Loucy (cell line): Measurements from ENCODE around the gene IMPACT.

Experiments used
- H2AFZ ChIP-seq: fragments of 200-600 bp; sonication (generic); 2 replicates; pipeline ENCODE4 v1.6.0; 2016; ENCODE audit warnings: antibody characterized with exemption, mild to moderate bottlenecking, low read length, moderate library complexity
- H3F3A ChIP-seq: fragments of 200-600 bp; 2 replicates; pipeline ENCODE4 v1.6.0; 2016; ENCODE audit warnings: antibody characterized with exemption, low read depth, mild to moderate bottlenecking
- H3K27me3 ChIP-seq: fragments of 200-600 bp; sonication (generic); 2 replicates; pipeline ENCODE4 v1.6.1; 2014; ENCODE audit warnings: low read length, mild to moderate bottlenecking; ENCODE audit not compliant: insufficient read depth, poor library complexity, severe bottlenecking
- H3K36me3 ChIP-seq: fragments of 200-600 bp; sonication (generic); 2 replicates; pipeline ENCODE4 v1.6.1; 2016; ENCODE audit warnings: low read length; ENCODE audit not compliant: insufficient read depth
- H3K4me1 ChIP-seq: fragments of 200-600 bp; sonication (generic); 2 replicates; pipeline ENCODE4 v1.5.1; 2014; ENCODE audit warnings: low read length, mild to moderate bottlenecking; ENCODE audit not compliant: insufficient read depth, poor library complexity, severe bottlenecking
- H3K4me2 ChIP-seq: fragments of 200-600 bp; sonication (generic); 2 replicates; pipeline ENCODE4 v1.6.0; 2014; ENCODE audit warnings: antibody characterized with exemption, low read length, low read depth, mild to moderate bottlenecking; ENCODE audit not compliant: poor library complexity, severe bottlenecking
- H3K4me3 ChIP-seq: fragments of 200-600 bp; sonication (generic); 2 replicates; pipeline ENCODE4 v1.5.1; 2014; ENCODE audit warnings: low read length, mild to moderate bottlenecking, mixed read lengths; ENCODE audit not compliant: poor library complexity, severe bottlenecking
- H3K79me2 ChIP-seq: fragments of 200-600 bp; sonication (generic); 2 replicates; pipeline ENCODE4 v1.6.1; 2014; ENCODE audit warnings: low read length; ENCODE audit not compliant: insufficient read depth
- H3K9ac ChIP-seq: fragments of 200-600 bp; sonication (generic); 2 replicates; pipeline ENCODE4 v1.6.0; 2014; ENCODE audit warnings: mild to moderate bottlenecking, low read depth, low read length, moderate library complexity; ENCODE audit not compliant: poor library complexity, severe bottlenecking
- H3K9me2 ChIP-seq: fragments of 200-600 bp; sonication (generic); replicated peaks from 2 replicates; pipeline ENCODE4 v1.6.1; 2016; ENCODE audit warnings: low read depth, low read length, mixed read lengths
- H3K9me3 ChIP-seq: fragments of 200-600 bp; sonication (generic); 2 replicates; pipeline ENCODE4 v1.6.1; 2014; ENCODE audit warnings: mild to moderate bottlenecking, antibody characterized with exemption, low read length, low read depth; ENCODE audit not compliant: insufficient read depth
- H4K20me1 ChIP-seq: fragments of 200-600 bp; sonication (generic); 2 replicates; pipeline ENCODE4 v1.6.0; 2014; ENCODE audit warnings: antibody characterized with exemption, low read length, mild to moderate bottlenecking; ENCODE audit not compliant: insufficient read depth, poor library complexity, severe bottlenecking
- CTCF ChIP-seq: fragments of 200-600 bp; sonication (generic); conservative IDR thresholded peaks from 2 replicates; pipeline ENCODE4 v1.5.1; 2014; ENCODE audit warnings: mild to moderate bottlenecking, antibody characterized with exemption, low read length
- EZH2phosphoT487 ChIP-seq: fragments of 200-600 bp; IDR thresholded peaks from 2 replicates; pipeline ENCODE4 v1.6.1; 2018; ENCODE audit warnings: antibody characterized with exemption, mild to moderate bottlenecking, moderate library complexity, borderline replicate concordance

The IMPACT gene

GRCh38 chr18:24427484-24427883, 1.0 kb downstream of the IMPACT start:
- Histone ChIP-seq H3K36me3 (no peaks in the 10 kb centered on the region), H2AFZ (no peak overlapping the region)

GRCh38 chr18:24428709-24429108, 2.2 kb downstream of the IMPACT start:
- no peaks in the 10 kb centered on the region for H3K4me1 ChIP-seq
- H3K4me2 ChIP-seq, result no peak overlapping the region
- TF ChIP-seq EZH2phosphoT487, result no peak
- TF ChIP-seq CTCF, result peak; percentile 37
- no peaks in the 10 kb centered on the region for H3K9me2 ChIP-seq
- no peak overlapping the region for H3K4me3 ChIP-seq
- no peaks in the 10 kb centered on the region for H3F3A ChIP-seq
- H3K27me3 ChIP-seq, result no peaks in the 10 kb centered on the region
- no peaks in the 10 kb centered on the region for H3K79me2 ChIP-seq
- H3K9ac ChIP-seq, result no peak overlapping the region
- H3K9me3 ChIP-seq, result no peaks in the 10 kb centered on the region
- no peaks in the 10 kb centered on the region for H4K20me1 ChIP-seq
- H3K36me3 ChIP-seq, result no peaks in the 10 kb centered on the region
- H2AFZ ChIP-seq, result no peak overlapping the region

More at GRCh38 chr18:24427484-24427883, 1.0 kb downstream of the IMPACT start:
- TF ChIP-seq EZH2phosphoT487, result no peak
- no peaks in the 10 kb centered on the region for H3K4me1 ChIP-seq
- H3K9ac ChIP-seq, result no peak overlapping the region
- H3K27me3 ChIP-seq, result no peaks in the 10 kb centered on the region
- no peak overlapping the region for H3K4me3 ChIP-seq
- no peaks in the 10 kb centered on the region for H3F3A ChIP-seq
- H3K79me2 ChIP-seq, result no peaks in the 10 kb centered on the region
- H4K20me1 ChIP-seq, result no peaks in the 10 kb centered on the region
- no peaks in the 10 kb centered on the region for H3K9me3 ChIP-seq
- H3K4me2 ChIP-seq, result no peak overlapping the region
- no peaks in the 10 kb centered on the region for H3K9me2 ChIP-seq

- no peak overlapping the region for H3K4me3 ChIP-seq
- no peaks in the 10 kb centered on the region for H3K4me1 ChIP-seq
- no peaks in the 10 kb centered on the region for H3K9me2 ChIP-seq
- H4K20me1 ChIP-seq, result no peaks in the 10 kb centered on the region
- no peaks in the 10 kb centered on the region for H3K9me3 ChIP-seq
- no peak overlapping the region for H3K4me2 ChIP-seq
- no peak overlapping the region for H2AFZ ChIP-seq
- H3K79me2 ChIP-seq, result no peaks in the 10 kb centered on the region
- TF ChIP-seq CTCF, result no peak
- TF ChIP-seq EZH2phosphoT487, result no peak
- no peaks in the 10 kb centered on the region for H3K27me3 ChIP-seq
- no peaks in the 10 kb centered on the region for H3K36me3 ChIP-seq
- no peak overlapping the region for H3K9ac ChIP-seq
- no peaks in the 10 kb centered on the region for H3F3A ChIP-seq
Measured at GRCh38 chr18:24429188-24429587, 2.7 kb downstream of the IMPACT start.

GRCh38 chr18:24432618-24433017, 6.1 kb downstream of the IMPACT start:
- H3K9me2 ChIP-seq, result no peaks in the 10 kb centered on the region
- H3K36me3 ChIP-seq, result no peaks in the 10 kb centered on the region
- H3K79me2 ChIP-seq, result no peaks in the 10 kb centered on the region

More at GRCh38 chr18:24432618-24433017, 6.1 kb downstream of the IMPACT start:
- H3F3A ChIP-seq, result no peaks in the 10 kb centered on the region
- TF ChIP-seq EZH2phosphoT487 (no peak), CTCF (no peak)
- no peak overlapping the region for H3K4me2 ChIP-seq
- no peak overlapping the region for H3K4me3 ChIP-seq
- no peak overlapping the region for H2AFZ ChIP-seq
- no peaks in the 10 kb centered on the region for H3K4me1 ChIP-seq
- H4K20me1 ChIP-seq, result no peaks in the 10 kb centered on the region
- H3K9me3 ChIP-seq, result no peaks in the 10 kb centered on the region
- no peak overlapping the region for H3K9ac ChIP-seq
- no peaks in the 10 kb centered on the region for H3K27me3 ChIP-seq
